GM10266 (cell line): ENCODE measurements around the gene TNFRSF6B.
A peak's percentile ranks its signal among the peaks of the same experiment; 100 is the strongest.
"Not testable (repeated sequence)": the region's sequence is repeated elsewhere in the genome, so short reads cannot be mapped to it uniquely, and the experiment has no call there.

Source experiments
- DNase-seq: peaks from one replicate; pipeline ENCODE4 v3.0.0; 2012; ENCODE audit errors: extremely low spot score
- TF ChIP-seq, protein P1 (sequence below): IDR thresholded peaks from 2 replicates; pipeline ENCODE4 v1.5.1; 2012; ENCODE audit warnings: mild to moderate bottlenecking, low read depth; ENCODE audit not compliant: control insufficient read depth, insufficient read depth; ENCODE audit errors: missing control alignments

TNFRSF6B gene

DNA sequence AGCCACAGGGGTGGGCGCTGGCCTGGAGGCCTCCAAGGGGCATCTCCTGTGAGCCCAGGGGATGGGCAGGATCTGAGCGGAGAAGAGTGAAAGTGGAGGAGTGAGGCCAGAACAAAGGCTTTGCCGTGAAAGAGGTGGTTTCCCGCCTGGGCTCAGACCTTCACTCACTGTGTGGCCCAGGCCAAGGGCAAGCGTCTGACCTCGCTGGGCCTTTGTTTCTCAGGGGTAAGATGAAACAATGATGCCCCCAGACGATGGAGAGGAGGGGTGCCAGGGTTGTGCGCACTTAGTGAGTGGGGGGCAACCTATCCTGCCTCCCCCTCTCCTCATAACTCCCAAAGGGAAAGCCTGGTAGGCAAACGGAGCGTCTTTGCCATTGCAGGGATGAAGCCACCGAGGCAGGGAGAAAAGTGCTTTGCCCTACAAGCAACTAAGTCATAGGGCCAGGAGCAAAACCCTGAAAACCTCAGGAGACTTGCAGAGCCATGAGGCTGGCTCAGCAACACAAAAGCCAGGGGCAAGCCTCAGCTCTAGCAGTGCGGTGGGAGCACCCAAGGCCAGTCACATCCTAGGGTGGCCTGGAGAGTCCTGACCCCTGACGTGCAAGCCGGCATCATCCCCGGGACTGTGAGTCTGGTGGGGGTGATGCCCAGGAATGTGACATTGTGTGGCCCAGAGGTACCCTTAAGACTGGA is 42.3 kb upstream of the TNFRSF6B start:
- no peak for DNase-seq
- TF ChIP-seq, protein P1, sequence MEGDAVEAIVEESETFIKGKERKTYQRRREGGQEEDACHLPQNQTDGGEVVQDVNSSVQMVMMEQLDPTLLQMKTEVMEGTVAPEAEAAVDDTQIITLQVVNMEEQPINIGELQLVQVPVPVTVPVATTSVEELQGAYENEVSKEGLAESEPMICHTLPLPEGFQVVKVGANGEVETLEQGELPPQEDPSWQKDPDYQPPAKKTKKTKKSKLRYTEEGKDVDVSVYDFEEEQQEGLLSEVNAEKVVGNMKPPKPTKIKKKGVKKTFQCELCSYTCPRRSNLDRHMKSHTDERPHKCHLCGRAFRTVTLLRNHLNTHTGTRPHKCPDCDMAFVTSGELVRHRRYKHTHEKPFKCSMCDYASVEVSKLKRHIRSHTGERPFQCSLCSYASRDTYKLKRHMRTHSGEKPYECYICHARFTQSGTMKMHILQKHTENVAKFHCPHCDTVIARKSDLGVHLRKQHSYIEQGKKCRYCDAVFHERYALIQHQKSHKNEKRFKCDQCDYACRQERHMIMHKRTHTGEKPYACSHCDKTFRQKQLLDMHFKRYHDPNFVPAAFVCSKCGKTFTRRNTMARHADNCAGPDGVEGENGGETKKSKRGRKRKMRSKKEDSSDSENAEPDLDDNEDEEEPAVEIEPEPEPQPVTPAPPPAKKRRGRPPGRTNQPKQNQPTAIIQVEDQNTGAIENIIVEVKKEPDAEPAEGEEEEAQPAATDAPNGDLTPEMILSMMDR: no peak

DNA sequence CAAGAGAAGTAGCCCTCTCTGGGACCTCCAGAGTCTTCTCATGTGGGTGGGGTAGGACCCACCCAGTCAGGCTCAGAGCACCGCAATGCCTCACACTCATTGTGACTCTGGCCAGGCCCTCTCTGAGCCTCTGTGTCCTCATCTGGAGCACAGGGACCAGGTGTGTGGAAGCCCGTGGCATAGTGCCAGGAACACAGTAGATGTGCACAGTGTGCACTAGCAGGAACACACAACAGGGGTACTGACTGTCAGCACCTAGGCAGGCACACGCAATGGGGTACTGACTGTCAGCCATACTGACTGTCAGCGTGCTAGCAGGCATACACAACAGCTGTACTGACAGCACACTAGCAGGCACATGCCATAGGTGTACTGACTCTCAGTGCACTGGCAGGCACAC is 41.2 kb upstream of the TNFRSF6B start:
- TF ChIP-seq, protein P1: no peak
- DNase-seq: no peak

DNA sequence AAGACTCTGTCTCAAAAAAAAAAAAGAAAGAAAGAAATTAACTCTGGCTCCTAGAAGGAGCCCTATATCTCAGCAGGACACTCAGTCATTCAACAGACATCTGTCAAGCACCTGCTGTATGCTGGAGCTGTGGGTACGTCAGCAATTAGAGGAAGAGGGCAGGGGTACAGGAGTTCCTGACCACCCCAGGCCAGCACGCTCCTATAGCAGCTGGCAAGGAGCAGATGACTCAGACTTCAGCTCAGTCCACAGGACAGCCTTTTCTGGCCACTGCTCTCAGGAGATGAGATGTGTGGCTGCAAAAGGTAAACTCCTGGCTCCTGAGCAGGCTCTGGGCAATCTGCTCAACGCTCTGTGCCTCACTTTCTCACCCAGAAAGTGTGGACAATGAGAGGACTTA is 40.0 kb upstream of the TNFRSF6B start:
- TF ChIP-seq, protein P1: no peak
- no peak for DNase-seq

DNA sequence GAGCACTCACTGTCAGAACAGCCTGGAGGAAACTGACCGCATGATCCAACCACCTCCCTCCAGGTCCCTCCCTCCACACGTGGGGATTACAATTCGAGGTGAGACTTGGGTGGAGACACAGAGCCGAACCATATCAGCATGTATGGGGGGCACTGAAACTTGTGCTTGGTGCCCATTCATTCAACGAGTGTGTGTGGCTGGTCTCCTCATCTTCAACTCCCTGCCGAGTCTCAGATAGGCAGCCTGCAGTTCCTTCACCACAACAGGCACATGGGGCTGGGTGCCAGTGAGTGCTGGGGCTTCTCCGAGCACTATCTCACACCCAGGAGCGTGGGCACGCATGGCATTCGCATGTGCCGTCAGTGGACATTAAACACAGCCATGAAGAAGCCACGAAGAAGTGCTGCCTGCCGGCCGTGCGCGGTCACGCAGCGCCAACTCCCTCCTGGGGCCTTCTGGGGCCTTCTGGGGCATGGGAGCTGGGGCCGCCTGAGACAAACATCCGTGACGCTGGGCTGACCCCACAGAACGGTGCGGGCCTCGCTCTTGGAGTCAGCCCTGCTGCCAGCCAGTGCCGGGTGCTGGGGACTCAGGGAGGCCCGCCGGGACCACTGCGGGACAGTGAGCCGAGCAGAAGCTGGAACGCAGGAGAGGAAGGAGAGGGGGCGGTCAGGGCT is 39.1 kb upstream of the TNFRSF6B start:
- DNase-seq: no peak
- TF ChIP-seq, protein P1: no peak

DNA sequence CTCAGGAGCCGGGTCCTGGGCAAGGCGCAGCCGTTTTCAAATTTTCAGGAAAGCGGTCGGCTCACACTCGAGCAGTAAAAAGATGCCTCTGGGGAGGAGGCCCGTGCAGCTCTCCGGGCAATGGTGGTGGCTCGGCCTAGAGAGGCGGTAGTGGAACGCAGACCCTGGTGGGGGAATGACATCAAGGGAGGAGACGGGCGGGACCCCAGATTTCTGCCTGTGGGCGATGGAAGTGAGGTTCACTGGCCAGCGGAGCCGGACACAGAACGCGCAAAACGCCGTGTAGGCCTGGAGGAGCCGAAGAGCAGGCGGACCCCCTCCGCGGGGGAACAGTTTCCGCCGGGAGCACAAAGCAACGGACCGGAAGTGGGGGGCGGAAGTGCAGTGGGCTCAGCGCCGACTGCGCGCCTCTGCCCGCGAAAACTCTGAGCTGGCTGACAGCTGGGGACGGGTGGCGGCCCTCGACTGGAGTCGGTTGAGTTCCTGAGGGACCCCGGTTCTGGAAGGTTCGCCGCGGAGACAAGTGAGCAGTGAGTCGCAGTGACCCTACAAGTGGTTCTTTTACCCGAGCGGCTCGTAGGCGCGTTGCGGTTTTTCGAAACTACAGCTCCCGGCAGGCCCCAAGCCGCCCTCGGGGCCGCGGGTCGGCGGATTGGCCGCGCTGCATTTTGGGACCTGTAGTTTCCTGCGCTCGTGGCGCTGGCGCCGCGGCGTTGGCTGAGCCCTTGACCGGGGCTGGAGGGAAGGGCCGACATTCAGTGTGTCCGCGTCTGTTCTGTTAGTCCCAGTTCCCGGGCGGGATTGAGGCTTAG is 38.3 kb upstream of the TNFRSF6B start, which contains the start of gene RTEL1:
Gene RTEL1, plus strand, starts transcription at position 376 of the 812 bp plus-strand sequence. CDS start 1,091 bp downstream, outside the sequence.
- DNase-seq: peak; percentile 97
- TF ChIP-seq, protein P1: no peak

DNA sequence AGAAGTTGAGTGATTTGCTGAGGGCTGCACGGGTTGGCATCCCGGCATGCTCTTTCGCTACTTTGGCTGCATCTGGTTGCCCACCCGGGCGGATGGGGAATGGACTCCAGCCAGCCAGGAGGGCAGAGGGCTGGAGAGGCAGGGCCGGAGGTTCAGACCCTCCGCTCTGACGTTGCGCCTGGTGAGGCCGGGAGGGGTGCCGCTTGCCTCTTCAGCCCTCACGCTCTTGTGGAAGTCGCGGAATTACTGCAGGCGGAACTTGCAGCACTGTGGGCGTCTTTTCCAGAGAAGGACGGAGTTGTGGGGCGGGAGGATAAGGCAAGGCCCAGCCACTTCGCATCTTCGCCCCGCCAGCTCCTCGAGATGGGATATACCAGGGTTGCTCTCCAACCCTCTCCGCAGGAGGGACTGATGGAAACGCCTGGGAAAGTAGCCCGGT is 37.7 kb upstream of the TNFRSF6B start:
- DNase-seq: no peak
- TF ChIP-seq, protein P1: no peak

DNA sequence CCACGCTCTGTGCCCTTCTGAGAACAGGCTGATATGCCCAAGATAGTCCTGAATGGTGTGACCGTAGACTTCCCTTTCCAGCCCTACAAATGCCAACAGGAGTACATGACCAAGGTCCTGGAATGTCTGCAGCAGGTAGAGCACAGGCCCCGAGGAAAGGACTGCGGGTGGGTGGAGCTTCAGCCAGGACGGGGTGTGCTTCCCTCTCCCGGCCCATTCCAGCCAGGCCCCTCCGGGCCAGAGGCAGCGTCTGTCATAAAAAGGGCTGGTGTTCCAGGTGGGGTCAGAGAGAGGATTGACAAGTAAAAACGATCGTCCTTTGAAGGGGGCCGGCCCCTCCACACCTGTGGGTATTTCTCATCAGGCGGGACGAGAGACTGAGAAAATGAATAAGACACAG is 37.1 kb upstream of the TNFRSF6B start:
- TF ChIP-seq, protein P1: no peak
- no peak for DNase-seq

DNA sequence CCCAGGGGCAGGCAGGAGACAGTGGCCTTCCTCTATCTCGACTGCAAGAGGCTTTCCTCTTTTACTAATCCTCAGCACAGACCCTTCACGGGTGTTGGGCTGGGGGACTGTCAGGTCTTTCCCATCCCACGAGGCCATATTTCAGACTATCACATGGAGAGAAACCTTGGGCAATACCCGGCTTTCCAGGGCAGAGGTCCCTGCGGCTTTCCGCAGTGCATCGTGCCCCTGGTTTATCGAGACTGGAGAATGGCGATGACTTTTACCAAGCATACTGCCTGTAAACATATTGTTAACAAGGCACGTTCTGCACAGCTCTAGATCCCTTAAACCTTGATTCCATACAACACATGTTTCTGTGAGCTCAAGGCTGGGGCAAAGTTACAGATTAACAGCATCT is 36.3 kb upstream of the TNFRSF6B start:
- DNase-seq: not testable (repeated sequence)
